H1 (cell line): ENCODE results near the gene UBP1. TPM values are rescaled to one million over a fixed set of nuclear protein-coding genes. Genes with fewer than 3 reads are reported as not detected.

Experiments
- CTCF ChIA-PET: fragments of 300-600 bp; sonication (Branson Sonifier 250); formaldehyde crosslinking; loops from one replicate; lab custom pipeline; 2021; ENCODE audit not compliant: partially characterized antibody; lab: Charles Lee
- POLR2A ChIA-PET: fragments of 300-600 bp; sonication (Branson Sonifier 250); formaldehyde crosslinking; loops from one replicate; lab custom pipeline; 2021; ENCODE audit warnings: inconsistent platforms; ENCODE audit not compliant: partially characterized antibody; lab: Charles Lee
- DNase-seq, 2 experiments: peaks; one replicate each; pipeline versions ENCODE4 v3.0.0 to v3.0.0-alpha.2; 2010 to 2022; ENCODE audit warnings: low spot score in 2 of 2, low read depth in 1 of 2, mixed read lengths in 1 of 2
- FAIRE-seq: peaks from 2 replicates; lab custom pipeline; 2011; peaks lifted over from hg19 to GRCh38; lab: Jason Lieb, UNC
- H2AFZ ChIP-seq: 2 replicates; pipeline ENCODE4 v1.8.1; 2012; ENCODE audit warnings: low read length, inconsistent platforms
- H2AK5ac ChIP-seq: 2 replicates; pipeline ENCODE4 v1.6.1; 2013; ENCODE audit warnings: low read depth, low read length
- H2BK120ac ChIP-seq: replicated peaks from 2 replicates; pipeline ENCODE3; 2013; ENCODE audit warnings: low read depth, low read length, inconsistent platforms
- H2BK12ac ChIP-seq: 2 replicates; pipeline ENCODE4 v1.6.1; 2013; ENCODE audit warnings: low read depth, low read length
- H2BK15ac ChIP-seq: 2 replicates; pipeline ENCODE4 v1.6.1; 2013; ENCODE audit warnings: low read length
- H2BK20ac ChIP-seq: 2 replicates; pipeline ENCODE4 v1.6.1; 2013; ENCODE audit warnings: low read length
- H2BK5ac ChIP-seq: 2 replicates; pipeline ENCODE4 v1.6.1; 2013; ENCODE audit warnings: low read depth, low read length
- H3K14ac ChIP-seq: 2 replicates; pipeline ENCODE4 v1.6.1; 2013; ENCODE audit warnings: inconsistent platforms; ENCODE audit not compliant: insufficient read length
- H3K18ac ChIP-seq: 2 replicates; pipeline ENCODE4 v1.6.1; 2013; ENCODE audit warnings: low read length; ENCODE audit errors: extremely low read depth
- H3K23ac ChIP-seq: 2 replicates; pipeline ENCODE4 v1.6.1; 2013; ENCODE audit warnings: inconsistent platforms; ENCODE audit not compliant: insufficient read length
- H3K23me2 ChIP-seq: 2 replicates; pipeline ENCODE4 v1.6.1; 2013; ENCODE audit warnings: low read depth, low read length
- H3K27ac ChIP-seq: 2 replicates; pipeline ENCODE4 v1.6.1; 2011; ENCODE audit warnings: low read depth, low read length, inconsistent platforms
- H3K27me3 ChIP-seq, 4 experiments: replicated peaks in 1 of 4; 1 replicate in 1 of 4; 2 replicates in 3 of 4; pipeline versions ENCODE4 v1.6.1 to v1.8.1; 2011 to 2013; ENCODE audit warnings: low read length in 3 of 4, mild to moderate bottlenecking in 3 of 4, inconsistent platforms in 2 of 4, mixed read lengths in 2 of 4, moderate library complexity in 1 of 4; ENCODE audit not compliant: control insufficient read depth in 3 of 4, insufficient read depth in 3 of 4; ENCODE audit errors: extremely low read depth in 1 of 4
- H3K36me3 ChIP-seq, 4 experiments: 2 replicates each; pipeline versions ENCODE4 v1.6.1 to v1.8.1; 2011 to 2013; ENCODE audit warnings: mild to moderate bottlenecking in 4 of 4, low read length in 3 of 4, moderate library complexity in 2 of 4, control low read depth in 1 of 4, inconsistent platforms in 1 of 4; ENCODE audit not compliant: insufficient read depth in 4 of 4, control insufficient read depth in 2 of 4
- H3K4ac ChIP-seq: replicated peaks from 2 replicates; pipeline ENCODE3; 2013; ENCODE audit warnings: low read length, low read depth, mixed read lengths, inconsistent platforms; ENCODE audit not compliant: insufficient read length
- H3K4me1 ChIP-seq, 4 experiments: replicated peaks in 1 of 4; 1 replicate in 1 of 4; 2 replicates in 3 of 4; pipeline versions ENCODE4 v1.6.1 to v1.8.1; 2011 to 2013; ENCODE audit warnings: low read length in 3 of 4, inconsistent platforms in 2 of 4, mixed read lengths in 1 of 4; ENCODE audit not compliant: insufficient read depth in 4 of 4, control insufficient read depth in 3 of 4
- H3K4me2 ChIP-seq, 2 experiments: 2 replicates each; pipeline versions ENCODE4 v1.6.1 to v1.8.1; 2011 to 2013; ENCODE audit warnings: low read depth in 2 of 2, low read length in 2 of 2, control low read depth in 1 of 2, inconsistent platforms in 1 of 2, mild to moderate bottlenecking in 1 of 2; ENCODE audit not compliant: insufficient read depth in 1 of 2
- H3K4me3 ChIP-seq, 4 experiments: fragments of 200-600, 300-600 bp in 1 of 4; sonication (generic), shearing (Covaris generic), sonication (Bioruptor Twin) in 1 of 4; 2 replicates each; pipeline versions ENCODE4 v1.5.1 to v1.8.1; 2011 to 2016; ENCODE audit warnings: low read length in 4 of 4, low read depth in 3 of 4, control low read depth in 2 of 4, inconsistent platforms in 2 of 4, mild to moderate bottlenecking in 2 of 4, mixed read lengths in 1 of 4, moderate library complexity in 1 of 4; ENCODE audit not compliant: insufficient read depth in 2 of 4; ENCODE audit errors: extremely low read depth in 1 of 4
- H3K56ac ChIP-seq: replicated peaks from 2 replicates; pipeline ENCODE3; 2013; ENCODE audit warnings: low read depth, mild to moderate bottlenecking, mixed read lengths, low read length, inconsistent platforms; ENCODE audit not compliant: insufficient read length
- H3K79me1 ChIP-seq: 2 replicates; pipeline ENCODE4 v1.6.1; 2013; ENCODE audit warnings: low read depth, low read length, control low read depth
- H3K79me2 ChIP-seq, 2 experiments: 2 replicates each; pipeline versions ENCODE4 v1.6.1 to v1.8.1; 2012 to 2013; ENCODE audit warnings: low read length in 2 of 2, mild to moderate bottlenecking in 2 of 2, inconsistent platforms in 1 of 2; ENCODE audit not compliant: insufficient read depth in 2 of 2, control insufficient read depth in 1 of 2
- H3K9ac ChIP-seq, 4 experiments: replicated peaks in 1 of 4; 1 replicate in 1 of 4; 2 replicates in 3 of 4; pipeline versions ENCODE4 v1.6.1 to v1.8.1; 2011 to 2013; ENCODE audit warnings: low read depth in 3 of 4, low read length in 3 of 4, control low read depth in 2 of 4, mild to moderate bottlenecking in 2 of 4, moderate library complexity in 2 of 4, inconsistent platforms in 1 of 4; ENCODE audit errors: extremely low read depth in 1 of 4
- H3K9me3 ChIP-seq, 2 experiments: 2 replicates each; pipeline versions ENCODE4 v1.6.1 to v1.8.1; 2012 to 2013; ENCODE audit warnings: mild to moderate bottlenecking in 2 of 2, moderate library complexity in 2 of 2, control low read depth in 1 of 2, inconsistent platforms in 1 of 2, low read depth in 1 of 2, low read length in 1 of 2, mixed read lengths in 1 of 2; ENCODE audit not compliant: insufficient read depth in 2 of 2
- H4K20me1 ChIP-seq, 2 experiments: replicated peaks in 1 of 2; 2 replicates each; pipeline versions ENCODE3 to v1.8.1; 2011 to 2013; ENCODE audit warnings: inconsistent platforms in 2 of 2, low read length in 2 of 2, mild to moderate bottlenecking in 1 of 2; ENCODE audit not compliant: insufficient read depth in 2 of 2, control insufficient read depth in 1 of 2
- H4K5ac ChIP-seq: 2 replicates; pipeline ENCODE4 v1.6.1; 2013; ENCODE audit warnings: low read length, low read depth, mixed read lengths, inconsistent platforms; ENCODE audit not compliant: insufficient read length
- H4K8ac ChIP-seq: 2 replicates; pipeline ENCODE4 v1.8.0; 2013; ENCODE audit warnings: mild to moderate bottlenecking, moderate library complexity, low read length, inconsistent platforms; ENCODE audit not compliant: insufficient read depth; ENCODE audit errors: extremely low read depth
- H4K91ac ChIP-seq: replicated peaks from 2 replicates; pipeline ENCODE3; 2013; ENCODE audit warnings: low read length, mixed read lengths, inconsistent platforms; ENCODE audit not compliant: insufficient read length
- BCL11A ChIP-seq, 2 experiments: IDR thresholded peaks; one replicate each; pipeline ENCODE4 v1.6.1; 2011; ENCODE audit warnings: low read depth in 2 of 2, low read length in 2 of 2, mild to moderate bottlenecking in 2 of 2
- CBX5 ChIP-seq: fragments of 300-800, 300-1000 bp; sonication (generic); IDR thresholded peaks from 2 replicates; pipeline ENCODE4 v1.7.1; 2016; ENCODE audit warnings: antibody characterized with exemption, low read length, low read depth
- CREB1 ChIP-seq: IDR thresholded peaks from 2 replicates; pipeline ENCODE4 v1.6.1; 2012; ENCODE audit warnings: inconsistent platforms
- EGR1 ChIP-seq: IDR thresholded peaks from 2 replicates; pipeline ENCODE4 v1.6.1; 2011; ENCODE audit warnings: low read depth, low read length, borderline replicate concordance
- HDAC2 ChIP-seq, 2 experiments: fragments of 300-600 bp in 1 of 2; sonication (generic) in 1 of 2; IDR thresholded peaks; 2 replicates each; pipeline ENCODE4 v1.6.1; 2011 to 2012; ENCODE audit warnings: low read depth in 2 of 2, low read length in 2 of 2, mild to moderate bottlenecking in 2 of 2, moderate library complexity in 2 of 2, borderline replicate concordance in 1 of 2, inconsistent platforms in 1 of 2
- NRF1 ChIP-seq: IDR thresholded peaks from 2 replicates; pipeline ENCODE4 v1.6.1; 2011; ENCODE audit warnings: mild to moderate bottlenecking, low read depth, low read length, improper control_type of control experiment
- SIX5 ChIP-seq: IDR thresholded peaks from 2 replicates; pipeline ENCODE4 v1.6.1; 2011; ENCODE audit warnings: mild to moderate bottlenecking, low read depth, low read length
- SP2 ChIP-seq: IDR thresholded peaks from 2 replicates; pipeline ENCODE4 v1.6.1; 2012; ENCODE audit warnings: mild to moderate bottlenecking, low read length, inconsistent platforms
- SRF ChIP-seq: IDR thresholded peaks from 2 replicates; pipeline ENCODE4 v1.6.1; 2011; ENCODE audit warnings: mild to moderate bottlenecking, low read depth, low read length, moderate library complexity
- TAF7 ChIP-seq: optimal IDR thresholded peaks from 2 replicates; pipeline ENCODE3; 2011; ENCODE audit warnings: low read depth, mild to moderate bottlenecking, inconsistent platforms, low read length, moderate library complexity, borderline replicate concordance
- TEAD4 ChIP-seq: IDR thresholded peaks from 2 replicates; pipeline ENCODE4 v1.6.1; 2012; ENCODE audit warnings: low read depth, low read length, inconsistent platforms, mixed read lengths
- WGBS, 2 experiments: shearing (Covaris generic) in 1 of 2; methylation state at CpG; one replicate each; pipeline versions ENCODE4 v1.1.6 to v1.1.7; 2013 to 2015; ENCODE audit warnings: low lambda C conversion rate in 2 of 2, mixed read lengths in 2 of 2, inconsistent platforms in 1 of 2, low coverage in 1 of 2, missing lambda C conversion rate in 1 of 2; ENCODE audit not compliant: insufficient replicate concordance in 2 of 2, insufficient coverage in 1 of 2, insufficient read length in 1 of 2; ENCODE audit errors: extremely low coverage in 1 of 2, missing lambda C conversion rate in 1 of 2; 5-methylcytosine and 5-hydroxymethylcytosine counted together
- polyA plus RNA-seq, 7 experiments: library from polyadenylated mRNA; depleted of rRNA in 3 of 7; stranded (reverse) in 5 of 7; unstranded in 2 of 7; fragments of >200 nt in 5 of 7; fragments of 200-250 nt in 2 of 7; gene quantifications; 1 replicate in 5 of 7; 2 replicates in 1 of 7; 4 replicates in 1 of 7; pipeline versions ENCODE4 v1.2.1 to v1.2.3, GENCODE V29; 2011 to 2013; ENCODE audit warnings: missing spikeins in 2 of 7, mixed read lengths in 2 of 7
- total RNA-seq: library from RNA; stranded (reverse); fragmentation: NEBNext Ultra II Directional; extraction: Animal tissue kit (Norgen Biotek cat#: 25700); gene quantifications from 2 replicates; pipeline ENCODE4 v1.2.1, GENCODE V29; 2021
- TF ChIP-seq, protein P1 (sequence below): IDR thresholded peaks from 2 replicates; pipeline ENCODE4 v1.6.1; 2011; ENCODE audit warnings: low read depth, mild to moderate bottlenecking, low read length; ENCODE audit not compliant: insufficient read depth
- TF ChIP-seq, protein P2 (sequence below): IDR thresholded peaks from 2 replicates; pipeline ENCODE4 v1.6.1; 2012; ENCODE audit warnings: inconsistent platforms

Gene UBP1
- total and polyA plus RNA-seq, 2 of the 8 experiments (the other 6 are each of a cell fraction or from before 2014, with no cell fraction given), result 47.3 to 71.9 TPM

DNA sequence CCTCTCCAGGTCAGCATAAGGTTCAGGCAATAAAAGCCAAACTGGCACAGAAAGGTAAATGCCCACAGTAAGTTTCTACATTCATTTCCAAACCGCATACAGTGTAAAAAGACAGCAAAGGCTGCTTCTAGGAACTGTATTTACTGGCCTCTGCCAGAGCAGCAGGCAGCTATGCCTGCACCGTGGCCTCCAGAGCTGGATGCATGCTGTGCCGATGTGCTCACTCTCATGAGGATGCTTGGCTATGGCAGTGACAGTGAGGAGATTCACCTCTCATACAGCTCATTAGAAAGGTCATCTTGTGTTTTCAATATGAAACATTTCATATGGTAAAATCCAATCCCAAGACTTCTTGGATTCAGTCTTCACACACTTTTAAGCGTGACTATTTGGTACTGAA lies 50.3 kb downstream of the UBP1 start:
- Histone ChIP-seq H3K27ac (no peak overlapping the region), H4K8ac (no peak overlapping the region), H3K23ac (no peak overlapping the region), H3K4me1 (no peaks in the 10 kb centered on the region; a peak in 1 of 7 replicates), H2BK20ac (no peak overlapping the region), H2BK12ac (no peak overlapping the region), H3K4ac (no peak overlapping the region), H3K23me2 (no peaks in the 10 kb centered on the region), H3K56ac (no peak overlapping the region), H4K5ac (no peak overlapping the region), H3K79me1 (0 out of 2 replicates have a peak, but pooled peaks cover 2% of the 10 kb centered on the region), H3K14ac (no peak overlapping the region), H3K9ac (no peak overlapping the region), H2AK5ac (no peak overlapping the region), H2BK15ac (no peak overlapping the region), H3K36me3 (peaks cover 18 to 81% (median 42%) of the 10 kb centered on the region in 4 experiments), H2BK120ac (no peak overlapping the region), H4K91ac (no peak overlapping the region), H3K4me2 (no peak overlapping the region), H3K9me3 (no peaks in the 10 kb centered on the region), H2AFZ (no peak overlapping the region), H3K4me3 (no peak overlapping the region), H3K27me3 (no peaks in the 10 kb centered on the region), H4K20me1 (peaks cover 0 to 3% of the 10 kb centered on the region in 2 experiments), H3K79me2 (no peaks in the 10 kb centered on the region), H3K18ac (no peak overlapping the region), H2BK5ac (no peak overlapping the region)
- POLR2A ChIA-PET, result interaction anchor here (0.7 kb wide), 1 partner anchor 11 kb away, joined by 3 read pairs; no protein-coding TSS in a partner anchor
- FAIRE-seq, result no peak
- 91% methylated on average over 4 of the region's 4 CpGs; no CpG with 5 or more reads in 1 of the 2 experiments for WGBS, 2 experiments
- no peak for DNase-seq
- CTCF ChIA-PET, result interaction anchor here (1.7 to 3.5 kb wide), 3 partner anchors 11 to 31 kb away, joined by 3 to 19 read pairs (median 6); no protein-coding TSS in a partner anchor
- TF ChIP-seq BCL11A (IDR thresholded peaks at IDR 0.05; ENCODE audit: low read depth in 2 of 2, low read length in 2 of 2), result no peak
- TF ChIP-seq TEAD4, result no peak
- no peak for TF ChIP-seq SRF
- TF ChIP-seq, protein P1, sequence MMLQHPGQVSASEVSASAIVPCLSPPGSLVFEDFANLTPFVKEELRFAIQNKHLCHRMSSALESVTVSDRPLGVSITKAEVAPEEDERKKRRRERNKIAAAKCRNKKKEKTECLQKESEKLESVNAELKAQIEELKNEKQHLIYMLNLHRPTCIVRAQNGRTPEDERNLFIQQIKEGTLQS, result no peak
- TF ChIP-seq EGR1, result no peak
- TF ChIP-seq SIX5, result no peak
- TF ChIP-seq, protein P2, sequence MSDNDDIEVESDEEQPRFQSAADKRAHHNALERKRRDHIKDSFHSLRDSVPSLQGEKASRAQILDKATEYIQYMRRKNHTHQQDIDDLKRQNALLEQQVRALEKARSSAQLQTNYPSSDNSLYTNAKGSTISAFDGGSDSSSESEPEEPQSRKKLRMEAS, result no peak
- no peak for TF ChIP-seq HDAC2 (IDR thresholded peaks at IDR 0.05; ENCODE audit: borderline replicate concordance in 1 of 2, low read depth in 2 of 2, low read length in 2 of 2)
- TF ChIP-seq CREB1, result no peak
- no peak for TF ChIP-seq SP2
- TF ChIP-seq NRF1, result no peak
- no peak for TF ChIP-seq CBX5
- no peak for TF ChIP-seq TAF7
